Epithelial cell of esophagus (primary cell): ENCODE results near the gene CFL1.

Experiments used
- DNase-seq: peaks from one replicate; pipeline ENCODE4 v3.0.0; 2010; ENCODE audit warnings: low read depth
- H3K4me3 ChIP-seq: 2 replicates; pipeline ENCODE4 v1.5.1; 2011; ENCODE audit warnings: mild to moderate bottlenecking, low read length, control low read depth
- CTCF ChIP-seq: IDR thresholded peaks from 2 replicates; pipeline ENCODE4 v1.5.1; 2011; ENCODE audit warnings: low read depth, mild to moderate bottlenecking, low read length, control low read depth, inconsistent platforms; ENCODE audit not compliant: insufficient read depth; ENCODE audit errors: missing control alignments

The CFL1 gene

GRCh38 chr11:65857853-65858680, at the start of gene CFL1:
TSS of gene CFL1 (minus strand) at chr11:65858180. CDS start at chr11:65858099, 81 bp downstream.
- TF ChIP-seq CTCF: no peak
- peak; percentile 99 for DNase-seq
- peak within 1 kb of the TSS; percentile 92 for H3K4me3 ChIP-seq

- TF ChIP-seq CTCF: no peak
- no peak overlapping the region for H3K4me3 ChIP-seq
- DNase-seq: peak; percentile 52
These were observed 48.6 kb upstream of the CFL1 start for GRCh38 chr11:65906602-65907001.

DNA sequence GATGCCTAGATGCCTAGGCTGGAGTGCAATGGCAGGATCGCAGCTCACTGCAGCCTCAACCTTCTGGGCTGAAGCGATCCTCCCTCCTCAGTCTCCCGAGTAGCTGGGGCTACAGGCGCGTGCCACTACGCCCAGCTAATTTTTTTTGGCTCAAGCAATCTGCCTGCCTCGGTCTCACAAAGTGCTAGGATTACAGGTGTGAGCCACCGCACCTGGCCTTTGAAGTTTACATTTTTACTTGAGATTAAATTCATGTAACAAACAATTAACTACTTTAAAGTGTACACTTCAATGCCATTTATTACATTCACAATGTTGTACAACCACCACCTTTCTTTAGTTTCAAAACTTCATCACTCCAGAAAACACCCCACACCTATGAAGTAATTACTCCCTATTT, 45.7 kb upstream of the CFL1 start:
- no peak overlapping the region for H3K4me3 ChIP-seq
- no peak for TF ChIP-seq CTCF
- no peak for DNase-seq

GRCh38 chr11:65903068-65903481, 45.1 kb upstream of the CFL1 start:
- H3K4me3 ChIP-seq: no peak overlapping the region
- no peak for TF ChIP-seq CTCF
- peak; percentile 53 for DNase-seq

GRCh38 chr11:65900899-65901180, 42.9 kb upstream of the CFL1 start:
- no peak overlapping the region for H3K4me3 ChIP-seq
- DNase-seq: no peak
- no peak for TF ChIP-seq CTCF

GRCh38 chr11:65900125-65900898, 42.3 kb upstream of the CFL1 start, which contains the start of gene FOSL1:
TSS of gene FOSL1 (minus strand) at chr11:65900388. CDS start at chr11:65900339, 49 bp downstream.
- H3K4me3 ChIP-seq: peak within 1 kb of the TSS; percentile 87
- peak; percentile 100 for DNase-seq
- no peak for TF ChIP-seq CTCF
